DMS53 treated with DMSO at 0.1 percent for 48 hours (cell line): Measurements from ENCODE around the gene MOB2.

ENCODE experiments used
- DNase-seq: peaks from one replicate; lab custom pipeline; 2025; ENCODE audit not compliant: unreplicated experiment; lab: John Stamatoyannopoulos, UW

The MOB2 gene

GRCh38 chr11:1504581-1505290 lies 18.2 kb upstream of the MOB2 start:
- no peak for DNase-seq

- DNase-seq = no peak
These were observed 17.6 kb upstream of the MOB2 start for GRCh38 chr11:1504138-1504537.

- DNase-seq = no peak
These were observed 17.1 kb upstream of the MOB2 start for GRCh38 chr11:1503708-1504104.

GRCh38 chr11:1502954-1503707 lies 16.6 kb upstream of the MOB2 start:
- DNase-seq = no peak

GRCh38 chr11:1502168-1502953 lies 15.8 kb upstream of the MOB2 start:
- no peak for DNase-seq

- no peak for DNase-seq
These were observed 15.0 kb upstream of the MOB2 start for GRCh38 chr11:1501421-1502167.

GRCh38 chr11:1500466-1501420 lies 14.2 kb upstream of the MOB2 start:
- no peak for DNase-seq

GRCh38 chr11:1499899-1500298 lies 13.3 kb upstream of the MOB2 start:
- no peak for DNase-seq

GRCh38 chr11:1499261-1499890 lies 12.8 kb upstream of the MOB2 start:
- no peak for DNase-seq

- no peak for DNase-seq
These were observed 11.7 kb upstream of the MOB2 start for GRCh38 chr11:1498262-1498661.

GRCh38 chr11:1497600-1497999 lies 11.0 kb upstream of the MOB2 start:
- no peak for DNase-seq

GRCh38 chr11:1496761-1497095 lies 10.1 kb upstream of the MOB2 start:
- no peak for DNase-seq

- no peak for DNase-seq
These were observed 9.6 kb upstream of the MOB2 start for GRCh38 chr11:1496091-1496760.

- DNase-seq = peak; percentile 27
These were observed 8.1 kb upstream of the MOB2 start for GRCh38 chr11:1494650-1495049.

GRCh38 chr11:1493650-1494244 lies 7.2 kb upstream of the MOB2 start:
- DNase-seq = no peak

- no peak for DNase-seq
These were observed 4.8 kb upstream of the MOB2 start for GRCh38 chr11:1491379-1491778.

GRCh38 chr11:1490651-1491050 lies 4.1 kb upstream of the MOB2 start:
- no peak for DNase-seq

- no peak for DNase-seq
These were observed 2.1 kb upstream of the MOB2 start for GRCh38 chr11:1488575-1489180.
